Measurements from ENCODE around the gene POLR3B. TPM values are rescaled to one million over a fixed set of nuclear protein-coding genes. Genes with fewer than 3 reads are reported as not detected.

Gene POLR3B
- total RNA-seq, 1 experiment from 2014 or later: 10.7 TPM

DNA sequence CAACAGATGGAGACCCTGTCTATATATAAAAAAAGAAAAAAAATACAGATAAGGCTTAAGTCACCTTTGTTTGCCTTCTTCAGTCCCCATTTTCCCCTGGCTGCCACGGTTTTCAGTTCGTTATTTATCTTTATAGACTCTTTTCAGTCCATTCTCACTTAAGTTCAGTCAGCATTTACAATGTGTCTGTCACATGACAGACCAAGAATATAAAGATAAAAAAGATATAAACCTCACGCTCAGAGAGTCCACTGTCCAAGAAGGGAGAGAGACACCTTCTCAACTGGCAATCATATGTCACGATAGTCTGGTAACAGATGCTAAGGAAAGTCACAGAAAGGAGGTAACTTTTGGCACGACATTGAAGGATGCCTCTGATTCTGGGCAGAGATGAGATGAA, 13.4 kb upstream of the POLR3B start:
- DNase-seq (ENCODE audit: low read depth, low spot score) (no peak), ATAC-seq (no peak)
- H3K9me2 ChIP-seq (ENCODE audit: insufficient read depth): no peaks in the 10 kb centered on the region
- no peak overlapping the region for H3K27ac ChIP-seq (ENCODE audit: low read depth, low read length)
- H4K20me1 ChIP-seq (ENCODE audit: insufficient read depth): no peaks in the 10 kb centered on the region
- no peaks in the 10 kb centered on the region for H3K79me2 ChIP-seq (ENCODE audit: insufficient read depth, low read length)
- no peak overlapping the region for H2AFZ ChIP-seq (ENCODE audit: low read depth, low read length, poor library complexity, severe bottlenecking)
- peaks cover 10 to 12% of the 10 kb centered on the region in 2 experiments for H3K4me1 ChIP-seq (ENCODE audit: control insufficient read depth in 1 of 2, insufficient read depth in 2 of 2, low read length in 2 of 2)
- no peak overlapping the region for H3K9ac ChIP-seq (ENCODE audit: low read length)
- ChIA-PET POLR2A (no interaction called here), RAD21 (ENCODE audit: low non-redundant PET in 1 of 2, low total read pairs in 2 of 2, uncharacterized antibody in 2 of 2, unreplicated experiment in 2 of 2) (no interaction called here), CTCF (no interaction called here)
- no peaks in the 10 kb centered on the region for H3K9me3 ChIP-seq (ENCODE audit: control insufficient read depth in 1 of 2, insufficient read depth in 1 of 2, low read depth in 1 of 2, low read length in 2 of 2)
- TF ChIP-seq JUND (IDR thresholded peaks at IDR 0.05) (no peak), EZH2phosphoT487 (IDR thresholded peaks at IDR 0.05; ENCODE audit: borderline replicate concordance) (no peak), POLR2A (IDR thresholded peaks at IDR 0.05; ENCODE audit: borderline replicate concordance, extremely low read depth, insufficient read depth, insufficient read length) (no peak)
- no peaks in the 10 kb centered on the region for H3K36me3 ChIP-seq (ENCODE audit: control insufficient read depth in 1 of 2, insufficient read depth in 2 of 2, low read length in 2 of 2)
- BruUV-seq (replicated peaks): no TSS peak
- no peak overlapping the region for H3K4me2 ChIP-seq (ENCODE audit: low read length)
- intact Hi-C loops (cut with micrococcal nuclease): no loop called here
- no peaks in the 10 kb centered on the region for H3K27me3 ChIP-seq (ENCODE audit: insufficient read depth, low read length)
- H3K4me3 ChIP-seq (replicated peaks in 1 of 2; ENCODE audit: low read depth in 1 of 2, low read length in 2 of 2): no peak overlapping the region

DNA sequence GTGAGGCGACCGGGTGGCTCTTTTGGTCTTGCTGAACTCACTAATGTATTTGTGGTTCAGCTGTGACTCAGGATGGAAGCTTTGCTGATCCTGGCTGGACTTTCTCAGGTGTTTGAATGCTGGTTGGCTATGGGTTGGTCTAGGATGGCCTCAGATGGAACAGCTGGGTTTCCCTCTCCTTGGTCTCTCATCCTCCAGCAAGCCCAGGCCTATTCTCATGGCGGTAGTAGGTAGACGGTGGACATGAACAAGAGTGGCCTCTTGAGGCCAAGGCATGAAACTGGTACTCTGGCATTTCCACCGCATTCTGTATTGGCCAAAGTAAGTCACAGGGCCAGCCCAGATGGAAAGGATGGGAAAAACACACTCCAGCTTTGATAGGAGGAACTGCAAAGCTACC, 11.8 kb upstream of the POLR3B start:
- intact Hi-C loops (cut with micrococcal nuclease): no loop called here
- no peaks in the 10 kb centered on the region for H3K9me3 ChIP-seq (ENCODE audit: control insufficient read depth in 1 of 2, insufficient read depth in 1 of 2, low read depth in 1 of 2, low read length in 2 of 2)
- BruUV-seq (replicated peaks): no TSS peak
- H3K27ac ChIP-seq (ENCODE audit: low read depth, low read length): no peak overlapping the region
- ChIA-PET RAD21 (ENCODE audit: low non-redundant PET in 1 of 2, low total read pairs in 2 of 2, uncharacterized antibody in 2 of 2, unreplicated experiment in 2 of 2) (interaction anchor here in 1 of 2 experiments (0.9 kb wide), 1 partner anchor 12 kb away, joined by 3 read pairs; the partner anchor contains the start of gene POLR3B), CTCF (interaction anchor here (0.7 to 1.6 kb wide), 7 partner anchors 12 to 122 kb away, joined by 3 to 12 read pairs (median 4); partner anchors contain the start of gene POLR3B), POLR2A (interaction anchor here (1.0 kb wide), 1 partner anchor 13 kb away, joined by 3 read pairs; no protein-coding TSS in a partner anchor)
- no peak overlapping the region for H3K9ac ChIP-seq (ENCODE audit: low read length)
- H3K79me2 ChIP-seq (ENCODE audit: insufficient read depth, low read length): no peaks in the 10 kb centered on the region
- H3K4me2 ChIP-seq (ENCODE audit: low read length): no peak overlapping the region
- H4K20me1 ChIP-seq (ENCODE audit: insufficient read depth): no peaks in the 10 kb centered on the region
- DNase-seq (ENCODE audit: low read depth, low spot score) (peak; percentile 51), ATAC-seq (peak; percentile 95)
- no peak overlapping the region for H2AFZ ChIP-seq (ENCODE audit: low read depth, low read length, poor library complexity, severe bottlenecking)
- peaks cover 10 to 12% of the 10 kb centered on the region in 2 experiments for H3K4me1 ChIP-seq (ENCODE audit: control insufficient read depth in 1 of 2, insufficient read depth in 2 of 2, low read length in 2 of 2)
- no peak overlapping the region for H3K4me3 ChIP-seq (replicated peaks in 1 of 2; ENCODE audit: low read depth in 1 of 2, low read length in 2 of 2)
- H3K27me3 ChIP-seq (ENCODE audit: insufficient read depth, low read length): 0 out of 2 replicates have a peak, but pooled peaks cover 1% of the 10 kb centered on the region
- no peaks in the 10 kb centered on the region for H3K9me2 ChIP-seq (ENCODE audit: insufficient read depth)
- H3K36me3 ChIP-seq (ENCODE audit: control insufficient read depth in 1 of 2, insufficient read depth in 2 of 2, low read length in 2 of 2): no peaks in the 10 kb centered on the region
- TF ChIP-seq CBX3 (IDR thresholded peaks at IDR 0.05; ENCODE audit: low read depth): peak; percentile 54; the same call in 1 of the 2 replicates
- TF ChIP-seq SRF (IDR thresholded peaks at IDR 0.05; ENCODE audit: low read depth): no peak
- TF ChIP-seq YY1 (IDR thresholded peaks at IDR 0.05; ENCODE audit: extremely low read depth, insufficient replicate concordance, low read depth, low read length): peak; percentile 51
- TF ChIP-seq, protein P1, sequence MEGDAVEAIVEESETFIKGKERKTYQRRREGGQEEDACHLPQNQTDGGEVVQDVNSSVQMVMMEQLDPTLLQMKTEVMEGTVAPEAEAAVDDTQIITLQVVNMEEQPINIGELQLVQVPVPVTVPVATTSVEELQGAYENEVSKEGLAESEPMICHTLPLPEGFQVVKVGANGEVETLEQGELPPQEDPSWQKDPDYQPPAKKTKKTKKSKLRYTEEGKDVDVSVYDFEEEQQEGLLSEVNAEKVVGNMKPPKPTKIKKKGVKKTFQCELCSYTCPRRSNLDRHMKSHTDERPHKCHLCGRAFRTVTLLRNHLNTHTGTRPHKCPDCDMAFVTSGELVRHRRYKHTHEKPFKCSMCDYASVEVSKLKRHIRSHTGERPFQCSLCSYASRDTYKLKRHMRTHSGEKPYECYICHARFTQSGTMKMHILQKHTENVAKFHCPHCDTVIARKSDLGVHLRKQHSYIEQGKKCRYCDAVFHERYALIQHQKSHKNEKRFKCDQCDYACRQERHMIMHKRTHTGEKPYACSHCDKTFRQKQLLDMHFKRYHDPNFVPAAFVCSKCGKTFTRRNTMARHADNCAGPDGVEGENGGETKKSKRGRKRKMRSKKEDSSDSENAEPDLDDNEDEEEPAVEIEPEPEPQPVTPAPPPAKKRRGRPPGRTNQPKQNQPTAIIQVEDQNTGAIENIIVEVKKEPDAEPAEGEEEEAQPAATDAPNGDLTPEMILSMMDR (IDR thresholded peaks at IDR 0.05 in 2 of 3, conservative IDR thresholded peaks at IDR 0.05 in 1 of 3; ENCODE audit: borderline replicate concordance in 1 of 3, insufficient read depth in 1 of 3, low read depth in 2 of 3, low read length in 2 of 3): peak; percentile 39 to 58 (median 54); a peak in 4 of 6 replicates
- no peak for TF ChIP-seq EGR1 (IDR thresholded peaks at IDR 0.05; ENCODE audit: low read depth)
- TF ChIP-seq RAD21 (IDR thresholded peaks at IDR 0.05; ENCODE audit: low read depth): peak; percentile 72

Data from HCT116 (cell line).